GM21737 (cell line): ENCODE results near the gene USP34.
A peak's percentile ranks its signal among the peaks of the same experiment; 100 is the strongest.
"Not testable (repeated sequence)": the region's sequence is repeated elsewhere in the genome, so short reads cannot be mapped to it uniquely, and the experiment has no call there.

Experiments
- ATAC-seq: cut with Tn5 transposase; IDR thresholded peaks from one replicate; pipeline ENCODE4 v1.9.1; 2021; ENCODE audit warnings: mild to moderate bottlenecking, moderate library complexity; ENCODE audit not compliant: unreplicated experiment

USP34 gene

GRCh38 chr2:61461404-61461803 lies 9.5 kb downstream of the USP34 start:
- ATAC-seq = no peak

GRCh38 chr2:61460163-61460562 lies 10.7 kb downstream of the USP34 start:
- ATAC-seq = no peak

GRCh38 chr2:61456746-61457420 lies 14.0 kb downstream of the USP34 start:
- no peak for ATAC-seq

- ATAC-seq = no peak
Measured at GRCh38 chr2:61456070-61456745, 14.7 kb downstream of the USP34 start.

GRCh38 chr2:61454972-61455371 lies 15.9 kb downstream of the USP34 start:
- not testable (repeated sequence) for ATAC-seq

- ATAC-seq = no peak
Measured at GRCh38 chr2:61454383-61454782, 16.5 kb downstream of the USP34 start.

- no peak for ATAC-seq
Measured at GRCh38 chr2:61452392-61452791, 18.5 kb downstream of the USP34 start.

- ATAC-seq = no peak
Measured at GRCh38 chr2:61451178-61451577, 19.7 kb downstream of the USP34 start.

- ATAC-seq = no peak
Measured at GRCh38 chr2:61450144-61450543, 20.7 kb downstream of the USP34 start.

GRCh38 chr2:61448229-61448628 lies 22.7 kb downstream of the USP34 start:
- no peak for ATAC-seq

GRCh38 chr2:61446971-61447370 lies 23.9 kb downstream of the USP34 start:
- not testable (repeated sequence) for ATAC-seq

- peak; percentile 74 for ATAC-seq
Measured at GRCh38 chr2:61443342-61444041, 27.4 kb downstream of the USP34 start.

- ATAC-seq = no peak
Measured at GRCh38 chr2:61439241-61440002, 31.5 kb downstream of the USP34 start.

- no peak for ATAC-seq
Measured at GRCh38 chr2:61438670-61439069, 32.2 kb downstream of the USP34 start.

GRCh38 chr2:61437170-61437569 lies 33.7 kb downstream of the USP34 start:
- ATAC-seq = no peak

GRCh38 chr2:61436092-61436491 lies 34.8 kb downstream of the USP34 start:
- no peak for ATAC-seq

GRCh38 chr2:61435291-61435690 lies 35.6 kb downstream of the USP34 start:
- ATAC-seq = no peak

GRCh38 chr2:61434314-61434713 lies 36.6 kb downstream of the USP34 start:
- no peak for ATAC-seq

GRCh38 chr2:61433606-61434005 lies 37.3 kb downstream of the USP34 start:
- no peak for ATAC-seq

GRCh38 chr2:61432990-61433389 lies 37.9 kb downstream of the USP34 start:
- ATAC-seq = no peak

- ATAC-seq = no peak
Measured at GRCh38 chr2:61431345-61431744, 39.5 kb downstream of the USP34 start.
